HL-60 (cell line): ENCODE measurements around the gene PRRC2B.

Source experiments
- DNase-seq, 2 experiments: peaks; one replicate each; pipeline ENCODE4 v3.0.0-alpha.2; 2010 to 2020; ENCODE audit warnings: low read depth in 1 of 2, low spot score in 1 of 2
- H3K27ac ChIP-seq: fragments of 250-450 bp; sonication (Bioruptor Pico); replicated peaks from 2 replicates; pipeline ENCODE4 v1.5.1; 2020; ENCODE audit warnings: mild to moderate bottlenecking, moderate library complexity
- H3K27me3 ChIP-seq: fragments of 250-450 bp; sonication (Bioruptor Pico); 2 replicates; pipeline ENCODE4 v1.5.1; 2021; ENCODE audit warnings: mild to moderate bottlenecking, moderate library complexity; ENCODE audit not compliant: insufficient read depth, poor library complexity, severe bottlenecking
- H3K4me3 ChIP-seq: replicated peaks from 2 replicates; pipeline ENCODE4 v1.5.1; 2011; ENCODE audit warnings: mild to moderate bottlenecking, control low read depth, low read length; ENCODE audit not compliant: insufficient read depth
- GABPA ChIP-seq: IDR thresholded peaks from 2 replicates; pipeline ENCODE4 v1.6.1; 2012; ENCODE audit warnings: low read depth
- POLR2AphosphoS5 ChIP-seq: IDR thresholded peaks from 2 replicates; pipeline ENCODE4 v1.6.1; 2012; ENCODE audit warnings: low read depth
- REST ChIP-seq: IDR thresholded peaks from 2 replicates; pipeline ENCODE4 v1.6.1; 2012; ENCODE audit warnings: low read depth; ENCODE audit not compliant: insufficient replicate concordance
- SPI1 ChIP-seq: IDR thresholded peaks from 2 replicates; pipeline ENCODE4 v1.6.1; 2012; ENCODE audit warnings: low read depth, mild to moderate bottlenecking, borderline replicate concordance
- TF ChIP-seq, protein P1 (sequence below): IDR thresholded peaks from one replicate; pipeline ENCODE4 v1.5.1; 2011; ENCODE audit warnings: low read length, control low read depth, inconsistent platforms; ENCODE audit not compliant: insufficient read depth

Gene PRRC2B

GRCh38 chr9:131404581-131404980 lies 10.7 kb downstream of the PRRC2B start:
- DNase-seq = no peak
- H3K4me3 ChIP-seq = no peak overlapping the region
- no peak overlapping the region for H3K27ac ChIP-seq
- TF ChIP-seq, protein P1, sequence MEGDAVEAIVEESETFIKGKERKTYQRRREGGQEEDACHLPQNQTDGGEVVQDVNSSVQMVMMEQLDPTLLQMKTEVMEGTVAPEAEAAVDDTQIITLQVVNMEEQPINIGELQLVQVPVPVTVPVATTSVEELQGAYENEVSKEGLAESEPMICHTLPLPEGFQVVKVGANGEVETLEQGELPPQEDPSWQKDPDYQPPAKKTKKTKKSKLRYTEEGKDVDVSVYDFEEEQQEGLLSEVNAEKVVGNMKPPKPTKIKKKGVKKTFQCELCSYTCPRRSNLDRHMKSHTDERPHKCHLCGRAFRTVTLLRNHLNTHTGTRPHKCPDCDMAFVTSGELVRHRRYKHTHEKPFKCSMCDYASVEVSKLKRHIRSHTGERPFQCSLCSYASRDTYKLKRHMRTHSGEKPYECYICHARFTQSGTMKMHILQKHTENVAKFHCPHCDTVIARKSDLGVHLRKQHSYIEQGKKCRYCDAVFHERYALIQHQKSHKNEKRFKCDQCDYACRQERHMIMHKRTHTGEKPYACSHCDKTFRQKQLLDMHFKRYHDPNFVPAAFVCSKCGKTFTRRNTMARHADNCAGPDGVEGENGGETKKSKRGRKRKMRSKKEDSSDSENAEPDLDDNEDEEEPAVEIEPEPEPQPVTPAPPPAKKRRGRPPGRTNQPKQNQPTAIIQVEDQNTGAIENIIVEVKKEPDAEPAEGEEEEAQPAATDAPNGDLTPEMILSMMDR = no peak
- TF ChIP-seq POLR2AphosphoS5 (no peak), SPI1 (no peak)
- no peaks in the 10 kb centered on the region for H3K27me3 ChIP-seq

GRCh38 chr9:131404987-131405386 lies 11.1 kb downstream of the PRRC2B start:
- TF ChIP-seq, protein P1 = no peak
- TF ChIP-seq REST = no peak
- TF ChIP-seq SPI1 = no peak
- TF ChIP-seq POLR2AphosphoS5 = no peak
- TF ChIP-seq GABPA = no peak
- Histone ChIP-seq H3K4me3 (no peak overlapping the region), H3K27ac (no peak overlapping the region)

GRCh38 chr9:131405428-131405827 lies 11.5 kb downstream of the PRRC2B start:
- DNase-seq = no peak
- TF ChIP-seq GABPA (no peak), POLR2AphosphoS5 (no peak), SPI1 (no peak), REST (no peak)
- TF ChIP-seq, protein P1 = no peak
- Histone ChIP-seq H3K27ac (no peak overlapping the region), H3K27me3 (no peaks in the 10 kb centered on the region), H3K4me3 (no peak overlapping the region)

More at GRCh38 chr9:131404987-131405386, 11.1 kb downstream of the PRRC2B start:
- no peaks in the 10 kb centered on the region for H3K27me3 ChIP-seq
- DNase-seq = no peak

DNA sequence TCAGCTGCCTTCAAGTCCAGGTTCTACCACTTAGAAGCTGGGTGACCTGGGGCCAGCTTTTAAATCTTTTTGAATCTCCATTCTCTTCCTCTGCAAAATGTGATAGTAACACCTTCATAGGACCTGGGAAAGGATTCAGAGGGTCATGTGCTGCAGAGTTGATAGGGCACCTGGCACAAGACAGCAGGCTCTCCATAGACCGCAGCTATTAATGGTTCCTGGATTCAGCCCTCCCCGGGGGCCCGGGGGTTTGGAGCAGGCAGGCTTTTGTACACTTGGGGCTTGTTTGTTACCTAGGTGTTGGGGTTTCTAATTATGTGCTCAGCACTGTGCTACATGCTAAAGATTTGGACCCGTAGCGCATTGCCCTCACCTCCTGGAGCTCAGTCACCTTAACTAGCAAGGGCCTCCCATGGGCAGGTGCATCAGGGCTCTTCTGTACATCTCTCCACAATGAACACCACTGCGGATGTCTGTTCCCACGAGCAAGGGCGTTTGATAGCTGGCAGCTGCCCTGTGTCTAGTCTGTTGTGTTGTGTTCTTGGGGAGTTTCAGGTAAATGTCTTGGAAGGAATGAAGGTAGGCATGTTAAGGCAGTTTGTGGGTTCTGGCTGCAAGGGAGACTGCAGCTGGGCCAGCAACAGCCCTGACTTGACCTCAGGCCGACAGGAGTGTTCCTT lies 12.1 kb downstream of the PRRC2B start:
- DNase-seq = no peak
- H3K4me3 ChIP-seq = no peak overlapping the region
- H3K27me3 ChIP-seq = no peaks in the 10 kb centered on the region
- TF ChIP-seq SPI1 = no peak
- no peak for TF ChIP-seq POLR2AphosphoS5
- TF ChIP-seq GABPA = no peak
- TF ChIP-seq, protein P1 = no peak
- no peak for TF ChIP-seq REST
- peak overlapping the region; percentile 73 for H3K27ac ChIP-seq
